WTC11 (cell line): ENCODE data around the gene ZMYND8.

Experiments
- SMAD3 ChIP-seq: sonication (generic); formaldehyde crosslinking; IDR thresholded peaks from 2 replicates; pipeline ENCODE4 v1.8.0; 2022; ENCODE audit warnings: missing genetic modification reagents, mild to moderate bottlenecking, borderline replicate concordance
- ZNF138 ChIP-seq: sonication (generic); formaldehyde crosslinking; conservative IDR thresholded peaks from 2 replicates; pipeline ENCODE4 v1.8.1; 2022; ENCODE audit warnings: mild to moderate bottlenecking, moderate library complexity, missing genetic modification reagents
- TF ChIP-seq, protein P1 (sequence below): sonication (generic); formaldehyde crosslinking; conservative IDR thresholded peaks from 2 replicates; pipeline ENCODE4 v1.8.1; 2022; ENCODE audit warnings: mild to moderate bottlenecking, missing genetic modification reagents
- TF ChIP-seq, protein P2 (sequence below): fragments of 200-600 bp; IDR thresholded peaks from 2 replicates; pipeline ENCODE4 v1.8.0; 2022; ENCODE audit warnings: antibody characterized with exemption
- TF ChIP-seq, protein P3 (sequence below): sonication (generic); formaldehyde crosslinking; IDR thresholded peaks from 2 replicates; pipeline ENCODE4 v1.8.0; 2022; ENCODE audit warnings: mild to moderate bottlenecking, missing genetic modification reagents

DNA sequence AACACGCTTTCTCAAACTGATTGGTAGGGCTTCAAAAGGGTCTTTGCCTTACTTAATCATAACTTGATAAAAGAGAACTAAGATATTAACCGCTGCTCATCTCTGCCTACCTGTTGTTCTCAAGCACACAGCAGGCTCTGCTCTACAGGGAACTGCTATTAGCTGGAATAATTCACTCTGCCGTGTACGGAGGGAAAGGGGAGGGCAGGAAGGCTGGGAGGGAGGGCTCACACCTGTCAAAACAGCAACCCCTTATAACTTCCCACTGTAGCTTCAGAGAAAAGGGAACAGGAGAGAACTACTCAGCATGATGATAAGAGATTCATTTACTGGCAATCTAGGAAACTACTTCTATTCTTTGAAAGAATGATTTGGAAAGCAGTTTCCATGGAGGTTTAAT lies 75.1 kb downstream of the ZMYND8 start:
- TF ChIP-seq, protein P1, sequence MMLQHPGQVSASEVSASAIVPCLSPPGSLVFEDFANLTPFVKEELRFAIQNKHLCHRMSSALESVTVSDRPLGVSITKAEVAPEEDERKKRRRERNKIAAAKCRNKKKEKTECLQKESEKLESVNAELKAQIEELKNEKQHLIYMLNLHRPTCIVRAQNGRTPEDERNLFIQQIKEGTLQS (CRISPR knock-in tag), result no peak
- TF ChIP-seq, protein P2, sequence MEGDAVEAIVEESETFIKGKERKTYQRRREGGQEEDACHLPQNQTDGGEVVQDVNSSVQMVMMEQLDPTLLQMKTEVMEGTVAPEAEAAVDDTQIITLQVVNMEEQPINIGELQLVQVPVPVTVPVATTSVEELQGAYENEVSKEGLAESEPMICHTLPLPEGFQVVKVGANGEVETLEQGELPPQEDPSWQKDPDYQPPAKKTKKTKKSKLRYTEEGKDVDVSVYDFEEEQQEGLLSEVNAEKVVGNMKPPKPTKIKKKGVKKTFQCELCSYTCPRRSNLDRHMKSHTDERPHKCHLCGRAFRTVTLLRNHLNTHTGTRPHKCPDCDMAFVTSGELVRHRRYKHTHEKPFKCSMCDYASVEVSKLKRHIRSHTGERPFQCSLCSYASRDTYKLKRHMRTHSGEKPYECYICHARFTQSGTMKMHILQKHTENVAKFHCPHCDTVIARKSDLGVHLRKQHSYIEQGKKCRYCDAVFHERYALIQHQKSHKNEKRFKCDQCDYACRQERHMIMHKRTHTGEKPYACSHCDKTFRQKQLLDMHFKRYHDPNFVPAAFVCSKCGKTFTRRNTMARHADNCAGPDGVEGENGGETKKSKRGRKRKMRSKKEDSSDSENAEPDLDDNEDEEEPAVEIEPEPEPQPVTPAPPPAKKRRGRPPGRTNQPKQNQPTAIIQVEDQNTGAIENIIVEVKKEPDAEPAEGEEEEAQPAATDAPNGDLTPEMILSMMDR, result no peak
- TF ChIP-seq, protein P3, sequence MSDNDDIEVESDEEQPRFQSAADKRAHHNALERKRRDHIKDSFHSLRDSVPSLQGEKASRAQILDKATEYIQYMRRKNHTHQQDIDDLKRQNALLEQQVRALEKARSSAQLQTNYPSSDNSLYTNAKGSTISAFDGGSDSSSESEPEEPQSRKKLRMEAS (CRISPR knock-in tag), result no peak
- TF ChIP-seq SMAD3, result no peak
- no peak for TF ChIP-seq ZNF138
